ENCODE measurements around the gene MINK1. TPM values are rescaled to one million over a fixed set of nuclear protein-coding genes. Genes with fewer than 3 reads are reported as not detected.
"Not testable (repeated sequence)": the region's sequence is repeated elsewhere in the genome, so short reads cannot be mapped to it uniquely, and the experiment has no call there.

The MINK1 gene
- total and polyA plus RNA-seq, 2 donors (not counting 1 experiment from before 2014, with no cell fraction given): 109 to 160 TPM

- H3K27me3 Mint-ChIP-seq; H3K4me3 Mint-ChIP-seq; H3K36me3 ChIP-seq (replicated peaks in 1 of 2; ENCODE audit: control extremely low read depth in 1 of 2, control insufficient read depth in 1 of 2, extremely low read depth in 1 of 2, insufficient read depth in 2 of 2, low read length in 1 of 2); ATAC-seq (ENCODE audit: low read depth); H2AFZ ChIP-seq (ENCODE audit: insufficient read depth, low read depth, low read length, poor library complexity, severe bottlenecking); H3K27me3 ChIP-seq (replicated peaks in 1 of 4; ENCODE audit: control extremely low read depth in 1 of 4, control insufficient read depth in 3 of 4, insufficient read depth in 4 of 4, low read length in 3 of 4); H3K27ac ChIP-seq (ENCODE audit: low read length in 2 of 2); intact Hi-C loops (cut with micrococcal nuclease); DNase-seq; H3K9me3 ChIP-seq (ENCODE audit: control extremely low read depth in 1 of 3, control insufficient read depth in 2 of 3, insufficient read depth in 1 of 3, low read length in 2 of 3); H3K4me1 ChIP-seq (ENCODE audit: control insufficient read depth in 2 of 2, insufficient read depth in 2 of 2, low read length in 2 of 2); H3K4me2 ChIP-seq (replicated peaks; ENCODE audit: low read depth, low read length, poor library complexity, severe bottlenecking); H3K4me1 Mint-ChIP-seq; H4K20me1 ChIP-seq (ENCODE audit: control insufficient read depth, insufficient read depth, low read length, poor library complexity, severe bottlenecking); H3K9ac ChIP-seq (ENCODE audit: low read length); H3K27ac Mint-ChIP-seq; H3K4me3 ChIP-seq (ENCODE audit: control extremely low read depth in 1 of 5, extremely low read depth in 1 of 5, insufficient read depth in 1 of 5, low read depth in 2 of 5, low read length in 4 of 5); H3K9me3 Mint-ChIP-seq (ENCODE audit: insufficient read depth); H3K79me2 ChIP-seq (ENCODE audit: control insufficient read depth, insufficient read depth, low read length); POLR2A ChIA-PET: not testable (repeated sequence)
- 100% methylated on average over 2 of the region's 4 CpGs for WGBS (ENCODE audit: insufficient coverage)
- CTCF ChIA-PET: interaction anchor here (1.1 kb wide), 1 partner anchor 11 kb away, joined by 3 read pairs; the partner anchor contains the start of gene CHRNE
These were observed 81.4 kb downstream of the MINK1 start for GRCh38 chr17:4914551-4914950.

- no peak overlapping the region for H3K4me3 Mint-ChIP-seq
- H3K4me1 Mint-ChIP-seq: no peaks in the 10 kb centered on the region
- no peak for TF ChIP-seq CTCF (IDR thresholded peaks at IDR 0.05)
- TF ChIP-seq EZH2 (IDR thresholded peaks at IDR 0.05; ENCODE audit: borderline replicate concordance, insufficient read depth, low read depth, low read length, poor library complexity, severe bottlenecking): no peak
- Histone ChIP-seq H3K79me2 (ENCODE audit: control insufficient read depth, insufficient read depth, low read length) (no peaks in the 10 kb centered on the region), H3K4me3 (ENCODE audit: control extremely low read depth in 1 of 5, extremely low read depth in 1 of 5, insufficient read depth in 1 of 5, low read depth in 2 of 5, low read length in 4 of 5) (no peak overlapping the region), H4K20me1 (ENCODE audit: control insufficient read depth, insufficient read depth, low read length, poor library complexity, severe bottlenecking) (no peaks in the 10 kb centered on the region), H3K36me3 (replicated peaks in 1 of 2; ENCODE audit: control extremely low read depth in 1 of 2, control insufficient read depth in 1 of 2, extremely low read depth in 1 of 2, insufficient read depth in 2 of 2, low read length in 1 of 2) (no peaks in the 10 kb centered on the region), H3K4me1 (ENCODE audit: control insufficient read depth in 2 of 2, insufficient read depth in 2 of 2, low read length in 2 of 2) (no peaks in the 10 kb centered on the region), H3K9me3 (ENCODE audit: control extremely low read depth in 1 of 3, control insufficient read depth in 2 of 3, insufficient read depth in 1 of 3, low read length in 2 of 3) (no peaks in the 10 kb centered on the region), H2AFZ (ENCODE audit: insufficient read depth, low read depth, low read length, poor library complexity, severe bottlenecking) (no peak overlapping the region), H3K4me2 (replicated peaks; ENCODE audit: low read depth, low read length, poor library complexity, severe bottlenecking) (no peak overlapping the region), H3K9ac (ENCODE audit: low read length) (no peak overlapping the region), H3K27me3 (replicated peaks in 1 of 4; ENCODE audit: control extremely low read depth in 1 of 4, control insufficient read depth in 3 of 4, insufficient read depth in 4 of 4, low read length in 3 of 4) (no peaks in the 10 kb centered on the region), H3K27ac (ENCODE audit: low read length in 2 of 2) (no peak overlapping the region)
- WGBS (ENCODE audit: insufficient coverage): 89% methylated on average over 4 of the region's 8 CpGs
- no peaks in the 10 kb centered on the region for H3K27me3 Mint-ChIP-seq
- DNase-seq: no peak
- ChIA-PET POLR2A (no interaction called here), CTCF (interaction anchor here (0.7 kb wide), 2 partner anchors 20 to 28 kb away, joined by 3 to 9 read pairs; partner anchors contain the start of gene C17orf107)
- no peak overlapping the region for H3K27ac Mint-ChIP-seq
- ATAC-seq (ENCODE audit: low read depth): no peak
- no peaks in the 10 kb centered on the region for H3K9me3 Mint-ChIP-seq (ENCODE audit: insufficient read depth)
- intact Hi-C loops (cut with micrococcal nuclease): no loop called here
These were observed 86.4 kb downstream of the MINK1 start for GRCh38 chr17:4919511-4920047.
